Measurements from ENCODE around the gene CHKB.

GRCh38 chr22:50560034-50560433 is 22.6 kb downstream of the CHKB start:
- TF ChIP-seq CTCF (IDR thresholded peaks at IDR 0.05) = no peak
- no peak for TF ChIP-seq POLR2A (IDR thresholded peaks at IDR 0.05)

All from adrenal gland (tissue), 5 donors.